ENCODE results near the gene TNFRSF1A.

The TNFRSF1A gene

GRCh38 chr12:6341417-6342139 lies at the start of gene TNFRSF1A:
TSS of gene TNFRSF1A (minus strand) at chr12:6342076. CDS start at chr12:6341814, 262 bp downstream.
- peak; percentile 45 for DNase-seq (ENCODE audit: low spot score)

- no peak for DNase-seq (ENCODE audit: low spot score)
These were observed 49.1 kb upstream of the TNFRSF1A start for GRCh38 chr12:6391013-6391412.

- no peak for DNase-seq (ENCODE audit: low spot score)
These were observed 48.4 kb upstream of the TNFRSF1A start for GRCh38 chr12:6390084-6390799.

GRCh38 chr12:6387541-6387940 lies 45.7 kb upstream of the TNFRSF1A start:
- DNase-seq (ENCODE audit: low spot score): no peak

GRCh38 chr12:6386491-6386890 lies 44.6 kb upstream of the TNFRSF1A start:
- no peak for DNase-seq (ENCODE audit: low spot score)

GRCh38 chr12:6386038-6386437 lies 44.2 kb upstream of the TNFRSF1A start:
- no peak for DNase-seq (ENCODE audit: low spot score)

GRCh38 chr12:6384499-6385436 lies 42.9 kb upstream of the TNFRSF1A start:
- DNase-seq (ENCODE audit: low spot score): no peak

GRCh38 chr12:6383572-6384498 lies 42.0 kb upstream of the TNFRSF1A start, which contains the start of gene LTBR:
TSS of gene LTBR (plus strand) at chr12:6384162. CDS start at chr12:6384359, 197 bp downstream.
- DNase-seq (ENCODE audit: low spot score): peak; percentile 73

GRCh38 chr12:6382982-6383381 lies 41.1 kb upstream of the TNFRSF1A start:
- DNase-seq (ENCODE audit: low spot score): no peak

GRCh38 chr12:6382371-6382770 lies 40.5 kb upstream of the TNFRSF1A start:
- no peak for DNase-seq (ENCODE audit: low spot score)

GRCh38 chr12:6380141-6381121 lies 38.6 kb upstream of the TNFRSF1A start:
- no peak for DNase-seq (ENCODE audit: low spot score)

GRCh38 chr12:6378709-6379472 lies 37.0 kb upstream of the TNFRSF1A start:
- DNase-seq (ENCODE audit: low spot score): no peak

GRCh38 chr12:6377667-6377994 lies 35.8 kb upstream of the TNFRSF1A start:
- no peak for DNase-seq (ENCODE audit: low spot score)

GRCh38 chr12:6376870-6377666 lies 35.2 kb upstream of the TNFRSF1A start:
- DNase-seq (ENCODE audit: low spot score): no peak

GRCh38 chr12:6376079-6376869 lies 34.4 kb upstream of the TNFRSF1A start:
- no peak for DNase-seq (ENCODE audit: low spot score)

GRCh38 chr12:6375269-6376078 lies 33.6 kb upstream of the TNFRSF1A start, which contains the start of gene SCNN1A:
TSS of gene SCNN1A (minus strand) at chr12:6375563. CDS start at chr12:6374783, 780 bp downstream.
- no peak for DNase-seq (ENCODE audit: low spot score)

GRCh38 chr12:6374786-6375160 lies 32.9 kb upstream of the TNFRSF1A start:
- DNase-seq (ENCODE audit: low spot score): no peak
